HG02588 (cell line): Measurements from ENCODE around the gene SHISA8.

ENCODE experiments used
- ATAC-seq: cut with Tn5 transposase; IDR thresholded peaks from one replicate; pipeline ENCODE4 v1.9.1; 2021; ENCODE audit warnings: mild to moderate bottlenecking, moderate library complexity; ENCODE audit not compliant: unreplicated experiment

SHISA8 gene

GRCh38 chr22:41862530-41863266 lies 52.2 kb downstream of the SHISA8 start:
- ATAC-seq, result peak; percentile 57

- ATAC-seq, result peak; percentile 52
Measured at GRCh38 chr22:41862160-41862529, 52.7 kb downstream of the SHISA8 start.
